GM18526 (cell line): Measurements from ENCODE around the gene CEP126.

Experiments
- POLR2A ChIP-seq: IDR thresholded peaks from 3 replicates; pipeline ENCODE4 v1.6.1; 2011; ENCODE audit not compliant: insufficient read length; ENCODE audit errors: extremely low read depth

The CEP126 gene

GRCh38 chr11:101914738-101915426 is at the start of gene CEP126:
TSS of gene CEP126 (plus strand) at chr11:101915010. CDS start at chr11:101915285, 275 bp downstream.
- no peak for TF ChIP-seq POLR2A

DNA sequence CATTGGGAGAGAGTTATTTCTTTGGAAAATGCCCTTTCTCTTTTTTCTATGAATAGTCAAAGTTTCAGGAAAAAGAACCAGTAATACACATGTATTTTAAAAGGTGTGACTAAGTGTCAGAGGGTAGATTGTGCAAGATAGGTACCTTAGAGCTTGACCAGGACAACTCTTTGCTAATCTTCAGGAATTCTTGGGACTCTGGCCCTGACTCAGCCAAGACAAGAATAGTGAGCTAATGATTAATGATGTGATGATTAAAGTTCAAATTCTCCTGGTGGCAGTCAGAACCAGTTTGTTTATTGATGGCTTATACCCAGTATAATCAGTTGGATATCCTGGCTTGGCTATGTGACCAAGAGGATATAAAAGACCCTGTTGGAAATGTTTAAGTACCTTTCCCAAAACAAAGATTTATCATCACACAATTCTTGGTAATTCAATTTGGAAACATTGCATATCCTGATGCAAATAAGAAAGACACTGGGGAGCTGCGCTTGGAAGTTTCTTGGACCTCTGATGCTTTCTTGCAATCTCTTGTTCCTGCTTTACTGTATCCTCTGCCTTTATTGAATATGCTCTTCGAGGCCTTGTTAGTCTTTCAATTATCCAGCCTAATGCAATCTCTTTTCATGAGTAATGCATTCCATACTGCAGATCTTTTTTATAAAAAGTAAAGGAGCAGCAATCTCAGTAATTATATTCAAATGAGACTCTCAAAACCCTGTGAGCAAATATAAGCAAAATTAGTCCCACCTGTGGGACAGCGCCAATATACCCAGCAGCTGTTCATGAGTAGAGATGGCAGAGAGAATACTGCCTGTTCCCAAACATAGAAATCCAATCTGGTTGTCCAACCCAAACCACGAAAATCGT is 48.0 kb upstream of the CEP126 start:
- TF ChIP-seq POLR2A = no peak

DNA sequence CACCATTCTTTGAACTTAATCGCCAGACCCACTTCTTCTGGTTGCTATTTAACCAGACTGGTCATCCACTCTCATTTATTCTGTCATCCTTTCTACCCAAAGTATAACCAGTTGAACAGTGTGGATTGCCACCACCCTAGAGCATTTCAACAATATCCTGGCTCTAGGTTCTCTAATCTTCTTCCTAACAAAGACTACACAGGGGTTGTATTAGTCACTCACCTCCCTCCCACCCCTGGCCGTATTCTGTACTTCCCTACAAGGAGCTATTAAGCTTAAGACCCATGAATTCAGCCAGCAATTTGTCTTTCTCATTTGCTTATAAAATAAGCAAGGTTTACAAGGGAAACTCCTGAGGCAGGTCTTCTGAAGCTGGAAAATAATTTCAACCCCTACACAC is 46.9 kb upstream of the CEP126 start:
- TF ChIP-seq POLR2A = no peak

GRCh38 chr11:101870510-101870909 is 44.3 kb upstream of the CEP126 start:
- no peak for TF ChIP-seq POLR2A

DNA sequence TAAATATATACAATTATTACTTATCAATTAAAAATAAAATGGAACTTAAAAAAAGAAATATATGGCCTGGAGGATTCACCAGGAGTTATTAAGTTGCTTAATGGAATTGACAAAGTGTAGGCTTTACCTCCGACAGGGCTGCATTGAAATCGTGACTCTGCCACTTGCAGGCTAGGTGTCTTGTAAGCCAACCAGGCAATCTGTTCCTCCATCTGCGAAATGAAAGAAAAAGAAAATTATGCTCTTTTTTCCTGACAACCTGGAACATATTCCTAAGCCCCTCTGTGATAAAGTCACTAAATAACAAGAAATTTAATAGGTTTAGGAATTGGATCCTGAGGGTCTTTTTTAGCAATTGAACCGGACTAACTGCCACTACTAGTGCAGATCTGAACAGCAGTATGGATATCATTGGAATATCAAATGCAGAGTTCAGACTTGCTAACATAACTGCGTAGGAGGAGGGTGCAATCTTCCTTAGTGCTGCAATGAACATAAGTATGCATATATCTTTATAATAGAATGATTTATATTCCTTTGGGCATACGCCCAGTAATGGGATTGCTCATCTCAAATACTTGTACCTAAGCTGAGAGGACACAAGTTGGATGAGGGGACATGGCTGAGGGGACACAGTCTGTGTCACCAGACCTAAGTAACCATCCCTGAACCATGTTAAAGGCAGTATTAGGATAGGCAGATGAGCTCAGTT is 42.5 kb upstream of the CEP126 start:
- no peak for TF ChIP-seq POLR2A

- TF ChIP-seq POLR2A = no peak
Observed at GRCh38 chr11:101880222-101880621, 34.6 kb upstream of the CEP126 start.

GRCh38 chr11:101881586-101881985 is 33.2 kb upstream of the CEP126 start:
- no peak for TF ChIP-seq POLR2A

GRCh38 chr11:101885631-101886030 is 29.2 kb upstream of the CEP126 start:
- TF ChIP-seq POLR2A = no peak

DNA sequence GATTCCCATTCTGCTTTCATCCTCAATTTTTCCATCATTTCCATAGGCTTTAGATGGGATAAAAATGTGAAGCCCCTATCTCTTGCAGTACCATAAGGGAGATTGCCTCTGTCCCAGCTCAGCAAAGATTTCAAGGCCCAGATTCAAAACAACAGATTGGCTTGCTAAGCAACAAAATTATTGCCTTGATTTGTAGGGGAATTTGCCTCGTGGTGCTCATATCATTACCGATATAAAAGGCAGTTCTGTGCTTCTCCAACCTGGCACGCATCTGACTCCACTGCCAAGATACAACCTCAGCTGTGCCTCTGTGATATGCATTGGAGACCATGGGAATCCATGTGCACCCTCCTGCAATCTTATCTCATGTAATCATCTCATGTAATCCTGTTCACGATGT is 25.0 kb upstream of the CEP126 start:
- TF ChIP-seq POLR2A = no peak

DNA sequence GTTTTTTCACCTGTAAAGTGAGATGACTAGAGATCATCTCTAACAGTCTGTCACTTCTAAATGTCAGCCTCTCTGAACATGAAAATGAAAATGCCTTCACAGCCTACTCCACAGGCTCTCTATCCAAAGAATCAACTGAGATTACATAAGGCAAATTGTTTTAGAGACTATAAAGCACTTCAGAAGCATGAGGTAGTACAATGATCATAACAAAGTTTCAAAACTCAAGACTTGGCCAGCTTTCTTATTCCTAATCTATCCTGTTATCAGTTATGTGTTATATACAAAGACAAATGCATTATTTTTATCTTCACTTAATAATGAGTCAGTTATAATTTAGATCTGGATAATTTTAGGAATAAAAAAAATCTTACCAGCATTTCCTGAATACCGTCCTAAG is 20.3 kb upstream of the CEP126 start:
- TF ChIP-seq POLR2A = no peak

DNA sequence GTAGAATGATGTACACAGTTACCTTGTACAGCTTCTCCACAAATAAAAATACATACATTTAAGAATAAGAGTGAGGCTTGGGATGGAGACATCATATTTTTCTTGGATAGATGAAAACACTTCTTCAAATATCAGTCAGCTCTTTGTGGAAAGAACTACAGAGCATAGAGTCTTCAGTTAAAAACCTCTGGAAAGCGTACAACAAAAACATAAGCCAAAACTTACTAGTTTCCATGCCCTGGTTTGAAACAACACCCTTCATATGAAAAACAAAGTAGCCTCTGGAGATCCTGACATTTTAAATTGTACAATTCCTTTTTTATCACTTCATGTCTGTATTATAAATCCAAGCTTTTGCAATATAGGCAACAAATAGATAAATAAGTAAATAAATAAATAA is 7.0 kb upstream of the CEP126 start:
- no peak for TF ChIP-seq POLR2A

GRCh38 chr11:101909087-101909486 is 5.7 kb upstream of the CEP126 start:
- TF ChIP-seq POLR2A = no peak

GRCh38 chr11:101912823-101913284 is 2.0 kb upstream of the CEP126 start:
- no peak for TF ChIP-seq POLR2A

- TF ChIP-seq POLR2A = no peak
Observed at GRCh38 chr11:101913656-101914055, 1.2 kb upstream of the CEP126 start.

DNA sequence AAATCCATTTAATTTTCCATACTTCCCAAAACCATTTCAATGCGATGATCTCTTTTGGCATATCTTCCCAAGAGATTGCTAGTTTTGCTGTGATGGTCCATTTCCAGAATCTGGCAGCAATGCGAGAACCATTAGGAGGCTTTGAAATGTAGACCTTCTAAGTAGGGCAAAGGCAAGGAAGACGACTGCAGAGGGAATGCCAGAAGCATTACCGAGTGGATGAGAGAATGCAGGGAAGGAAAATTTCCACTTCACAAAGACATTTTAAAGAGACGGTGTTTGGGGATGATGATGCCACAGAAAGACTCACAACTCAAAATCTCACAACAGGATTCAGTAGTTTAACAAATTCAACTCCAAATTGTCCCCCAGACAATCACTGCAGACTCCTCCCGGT is 471 bp upstream of the CEP126 start:
- TF ChIP-seq POLR2A = no peak
